Astrocyte (in vitro differentiated cells and primary cell): ENCODE measurements around the gene NLGN1.

Source experiments
- CTCF ChIP-seq: IDR thresholded peaks from 2 replicates; pipeline ENCODE4 v1.5.1; 2011; ENCODE audit warnings: low read depth, mild to moderate bottlenecking, inconsistent platforms, low read length, moderate library complexity; ENCODE audit not compliant: insufficient read depth
- EZH2 ChIP-seq: IDR thresholded peaks from 2 replicates; pipeline ENCODE4 v1.6.1; 2012; ENCODE audit warnings: mild to moderate bottlenecking, low read length, inconsistent platforms; ENCODE audit not compliant: insufficient read depth

- TF ChIP-seq CTCF (no peak), EZH2 (no peak)
Measured at GRCh38 chr3:174051191-174051590, 653.6 kb downstream of the NLGN1 start.
